ENCODE results near the gene ERC2.
A peak's percentile ranks its signal among the peaks of the same experiment; 100 is the strongest.
"Not testable (repeated sequence)": the region's sequence is repeated elsewhere in the genome, so short reads cannot be mapped to it uniquely, and the experiment has no call there.

Gene ERC2

DNA sequence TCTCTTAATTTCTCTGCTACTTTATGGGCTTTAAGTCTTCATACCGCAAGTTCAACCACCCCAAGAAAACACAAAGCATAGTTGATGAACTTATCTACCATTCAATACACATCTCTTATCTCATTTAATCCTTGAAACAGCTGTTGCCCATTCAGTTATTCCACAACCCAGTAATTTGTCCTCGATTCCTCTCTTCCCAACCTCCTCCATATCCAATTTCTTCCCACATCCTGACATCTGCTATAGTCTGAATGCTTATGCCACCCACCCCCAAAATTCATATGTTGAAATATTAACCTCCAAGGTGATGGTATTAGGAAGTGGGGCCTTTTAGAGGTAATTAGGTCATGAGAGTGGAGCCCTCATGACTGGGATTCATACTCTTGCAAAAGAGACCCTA lies 345.4 kb downstream of the ERC2 start:
- no peak for DNase-seq (ENCODE audit: low read depth)

GRCh38 chr3:56121716-56122115 lies 346.6 kb downstream of the ERC2 start:
- DNase-seq (ENCODE audit: low read depth), result no peak

GRCh38 chr3:56119575-56120349 lies 348.5 kb downstream of the ERC2 start:
- DNase-seq (ENCODE audit: low read depth), result peak; percentile 93

DNA sequence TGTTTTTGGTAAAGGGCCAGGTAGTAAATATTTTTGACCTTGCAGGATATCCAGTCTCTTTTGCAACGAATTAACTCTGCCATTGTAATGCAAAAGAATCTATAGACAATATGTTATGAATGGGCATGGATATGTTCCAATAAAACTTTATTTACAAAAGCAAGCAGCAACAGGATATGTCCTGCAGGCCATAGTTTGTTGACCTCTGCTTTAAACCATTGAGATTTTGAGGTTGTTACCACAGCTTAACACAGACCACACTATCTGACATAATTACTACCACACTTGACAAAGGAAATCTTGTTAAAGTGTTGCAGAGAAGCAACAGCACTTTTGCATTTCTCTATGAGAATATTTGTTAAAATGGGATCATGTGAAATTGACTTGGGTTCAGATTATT lies 349.3 kb downstream of the ERC2 start:
- DNase-seq (ENCODE audit: low read depth), result peak; percentile 81

- DNase-seq (ENCODE audit: low read depth), result no peak
Measured at GRCh38 chr3:56115698-56116097, 352.6 kb downstream of the ERC2 start.

DNA sequence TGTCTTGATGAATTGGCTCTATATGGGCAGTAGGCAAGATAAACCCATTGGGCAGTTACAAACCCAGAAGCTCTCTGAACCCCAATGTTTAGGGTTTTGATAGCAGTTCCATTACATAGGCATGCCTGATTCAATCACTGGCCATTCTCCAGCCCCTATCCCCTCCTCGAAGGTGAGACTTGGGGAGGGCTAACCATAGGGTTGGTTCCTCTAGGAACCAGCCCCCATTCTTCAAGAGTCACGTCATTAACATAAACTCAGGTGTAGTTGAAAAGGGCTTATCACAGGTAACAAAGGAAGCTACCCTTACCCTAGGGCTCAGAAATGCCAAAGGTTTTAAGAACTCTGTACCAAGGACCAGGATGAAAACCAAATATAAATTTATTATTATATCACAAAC lies 353.1 kb downstream of the ERC2 start:
- no peak for DNase-seq (ENCODE audit: low read depth)

DNA sequence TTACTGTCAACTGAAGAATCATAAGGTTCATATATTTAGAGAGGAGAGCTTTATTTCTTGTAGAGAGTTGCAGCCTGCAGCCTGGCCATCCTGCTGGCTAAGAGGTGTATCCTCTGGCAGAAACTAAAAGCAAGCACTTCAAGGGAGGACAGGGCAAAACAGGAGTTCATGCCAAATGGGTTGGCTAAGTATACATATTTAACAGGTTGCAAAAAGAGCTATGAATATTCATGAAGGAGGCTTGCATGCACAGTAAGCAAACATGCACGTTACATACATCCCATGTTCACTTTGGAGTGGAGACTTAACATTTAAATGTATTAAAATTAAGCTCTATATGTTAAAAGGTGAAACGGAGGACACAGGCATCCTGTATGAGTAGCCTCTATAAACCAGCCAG lies 354.4 kb downstream of the ERC2 start:
- DNase-seq (ENCODE audit: low read depth), result no peak

DNA sequence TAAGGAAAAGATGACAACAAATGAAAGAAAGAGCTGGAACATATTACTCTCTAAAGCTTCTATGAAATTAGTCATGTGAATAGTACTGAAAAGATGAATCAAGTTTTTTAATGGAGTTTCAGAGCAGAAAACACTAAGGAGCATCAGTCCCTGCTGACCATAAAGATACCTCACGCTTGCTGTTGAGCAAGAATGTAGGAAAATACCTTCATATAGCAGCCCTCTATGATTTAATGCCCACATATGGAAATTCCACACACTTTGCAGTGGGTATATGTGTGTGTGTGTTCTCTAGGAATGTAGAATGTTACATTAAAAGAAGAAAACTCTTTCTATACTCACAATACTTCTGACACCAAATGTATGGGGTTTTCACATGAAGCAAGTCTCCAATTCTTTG lies 355.0 kb downstream of the ERC2 start:
- no peak for DNase-seq (ENCODE audit: low read depth)

GRCh38 chr3:56111606-56112304 lies 356.5 kb downstream of the ERC2 start:
- DNase-seq (ENCODE audit: low read depth), result peak; percentile 97

DNA sequence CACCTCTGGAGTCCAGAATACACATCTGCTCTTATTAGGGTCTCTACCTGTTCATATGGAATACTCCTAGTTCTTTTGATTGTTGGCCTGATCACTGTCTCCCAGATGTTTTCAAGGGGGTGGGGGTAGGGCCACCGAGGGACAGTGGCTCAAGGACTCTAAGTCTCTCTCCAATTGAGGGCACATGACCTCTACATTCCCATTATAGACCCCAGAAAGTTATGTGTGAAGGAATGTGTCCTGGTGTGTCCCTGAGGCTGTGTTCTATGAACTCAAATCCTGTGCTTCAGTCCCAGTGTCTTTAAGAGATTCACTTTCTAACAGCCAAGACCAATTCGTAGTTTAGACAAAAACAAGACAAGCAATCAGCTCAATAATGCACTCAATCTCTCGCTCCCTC lies 357.4 kb downstream of the ERC2 start:
- DNase-seq (ENCODE audit: low read depth), result peak; percentile 1

DNA sequence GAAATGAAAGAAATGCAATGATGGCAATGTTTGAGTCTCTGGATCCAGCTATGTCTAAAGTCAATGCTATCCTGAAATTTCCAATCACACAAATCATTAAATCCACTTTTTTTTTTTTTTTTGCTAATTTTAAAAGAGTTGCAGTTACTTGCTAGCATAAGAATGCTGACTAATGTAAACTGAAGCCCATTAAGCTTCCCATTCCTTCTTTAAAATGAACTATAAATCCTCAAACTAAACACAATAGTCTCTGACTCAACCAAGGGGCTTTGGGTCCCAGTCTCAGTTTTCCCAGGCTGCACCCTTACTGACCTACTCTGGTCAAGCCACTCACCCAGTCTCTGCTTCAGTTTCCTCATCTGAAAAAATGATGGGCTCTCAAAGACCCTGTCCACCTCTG lies 361.1 kb downstream of the ERC2 start:
- no peak for DNase-seq (ENCODE audit: low read depth)

DNA sequence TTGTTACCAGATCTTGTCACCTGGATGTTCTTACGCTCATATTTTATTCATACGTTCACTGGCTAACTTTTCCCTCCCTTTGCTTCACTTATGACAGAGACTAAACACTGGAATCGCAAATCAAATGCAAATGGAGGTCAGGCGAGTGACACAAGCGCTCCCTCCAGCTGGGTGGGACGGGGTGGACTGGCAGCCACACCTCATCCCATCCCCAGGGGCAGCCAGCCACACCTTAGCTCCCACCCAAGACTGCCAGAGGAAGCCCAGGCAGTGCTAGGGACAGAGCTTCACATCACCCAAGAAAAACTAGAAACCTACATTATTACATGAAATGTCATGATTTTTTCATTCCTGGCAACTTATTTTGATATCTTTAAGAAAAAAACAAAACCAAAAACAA lies 366.2 kb downstream of the ERC2 start:
- DNase-seq (ENCODE audit: low read depth), result no peak

GRCh38 chr3:56101576-56101975 lies 366.7 kb downstream of the ERC2 start:
- no peak for DNase-seq (ENCODE audit: low read depth)

DNA sequence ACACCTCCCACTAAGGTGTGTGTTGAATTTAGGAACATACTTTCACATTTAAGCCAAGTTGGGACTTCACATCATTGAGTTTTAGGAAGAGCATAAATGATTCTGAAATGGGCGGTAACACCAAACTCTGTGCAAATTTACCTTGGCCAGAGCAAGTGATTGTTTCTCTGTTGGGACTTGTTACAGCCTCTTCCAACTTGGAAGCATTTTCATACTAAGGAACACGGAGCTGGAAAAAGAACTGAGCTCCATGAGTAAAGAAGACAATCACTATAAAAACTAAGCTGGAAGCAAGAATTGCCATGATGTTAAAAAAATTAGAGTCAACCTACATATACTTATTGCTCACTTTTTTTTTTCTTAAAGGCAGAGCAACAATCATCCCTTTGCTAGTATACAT lies 371.3 kb downstream of the ERC2 start:
- no peak for DNase-seq (ENCODE audit: low read depth)

DNA sequence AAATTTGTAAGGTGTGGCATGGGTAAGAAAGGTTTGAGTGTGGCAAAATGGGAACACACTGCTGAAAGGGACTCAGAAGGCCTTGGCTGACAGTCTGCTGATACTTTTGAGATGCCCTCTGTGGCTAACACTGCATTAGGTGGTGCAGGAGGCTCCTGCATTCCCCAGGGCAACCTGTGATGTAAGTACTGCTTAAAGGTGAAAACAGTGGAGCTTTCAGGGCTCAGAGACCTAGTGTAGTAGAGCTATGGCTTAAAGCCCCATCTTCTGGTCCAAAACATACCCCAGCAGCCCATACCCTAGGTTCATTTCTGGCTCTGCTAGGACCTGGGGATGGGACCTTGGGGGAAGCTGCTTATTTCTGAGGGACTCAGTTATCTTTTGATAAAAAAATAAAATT lies 374.1 kb downstream of the ERC2 start:
- DNase-seq (ENCODE audit: low read depth), result no peak

DNA sequence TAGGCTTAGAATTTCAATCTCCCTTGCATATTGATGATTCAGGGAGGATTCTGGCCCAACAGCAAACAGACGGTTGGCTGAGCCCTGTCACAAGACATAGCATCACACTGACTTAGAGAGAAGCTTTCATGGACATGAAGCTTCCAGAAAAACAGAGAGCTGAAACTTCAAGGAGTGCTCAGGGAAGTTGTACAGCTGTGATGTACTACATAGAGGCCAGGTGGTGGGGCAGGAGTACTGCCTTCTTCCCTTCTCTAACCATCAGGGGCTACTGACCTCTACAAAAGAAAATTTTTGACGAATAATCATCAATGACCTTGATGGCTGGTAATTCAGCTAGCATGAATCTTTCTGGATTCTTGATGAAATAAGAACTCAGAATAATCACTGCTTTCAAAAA lies 378.5 kb downstream of the ERC2 start:
- no peak for DNase-seq (ENCODE audit: low read depth)

DNA sequence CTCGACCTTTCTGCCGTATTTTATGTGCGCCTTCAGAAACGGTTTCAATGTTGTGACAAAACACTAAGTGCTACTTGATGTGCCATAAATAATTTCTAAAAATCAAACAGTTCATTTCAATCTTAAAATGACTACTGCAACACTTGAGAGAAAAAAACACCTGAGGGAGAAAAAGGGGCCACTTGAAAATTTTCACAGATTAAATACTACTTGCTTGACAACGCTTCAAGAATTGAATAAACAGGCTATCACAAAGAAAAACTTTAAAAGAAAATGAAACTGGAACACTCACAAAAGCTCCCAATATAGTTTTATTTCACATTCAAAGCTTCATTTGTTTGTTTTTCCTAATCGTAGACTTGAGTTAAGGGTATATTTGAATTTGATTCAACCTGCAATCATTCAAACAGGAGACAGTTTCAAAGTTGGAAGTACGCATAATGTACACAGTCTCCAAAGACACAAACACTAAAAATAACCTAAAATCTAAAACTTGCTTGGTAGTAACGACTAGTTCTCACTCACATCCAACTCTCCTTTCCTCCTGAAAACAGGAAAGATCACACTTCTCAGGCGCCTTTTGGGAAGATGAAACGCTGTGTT lies 380.7 kb downstream of the ERC2 start:
- no peak for DNase-seq (ENCODE audit: low read depth)

DNA sequence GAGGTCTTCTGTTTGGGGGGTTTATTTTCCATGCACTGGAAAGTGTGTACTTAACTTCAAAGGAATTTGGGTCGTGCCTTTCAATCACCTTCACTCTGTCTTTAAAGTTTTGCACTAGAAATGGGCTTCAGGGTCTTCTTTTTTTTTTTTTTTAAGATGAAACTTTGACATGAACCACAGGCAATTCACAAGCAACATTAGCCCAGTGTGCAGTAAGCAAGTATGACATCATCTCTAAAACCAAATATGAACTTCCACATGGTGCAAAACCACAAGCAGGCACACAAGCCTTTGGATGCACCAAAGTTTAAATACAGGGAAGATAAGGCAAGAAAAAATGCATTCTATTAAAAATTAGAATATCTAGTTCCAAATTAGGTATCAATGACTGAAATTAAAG lies 381.9 kb downstream of the ERC2 start:
- DNase-seq (ENCODE audit: low read depth), result peak; percentile 29

DNA sequence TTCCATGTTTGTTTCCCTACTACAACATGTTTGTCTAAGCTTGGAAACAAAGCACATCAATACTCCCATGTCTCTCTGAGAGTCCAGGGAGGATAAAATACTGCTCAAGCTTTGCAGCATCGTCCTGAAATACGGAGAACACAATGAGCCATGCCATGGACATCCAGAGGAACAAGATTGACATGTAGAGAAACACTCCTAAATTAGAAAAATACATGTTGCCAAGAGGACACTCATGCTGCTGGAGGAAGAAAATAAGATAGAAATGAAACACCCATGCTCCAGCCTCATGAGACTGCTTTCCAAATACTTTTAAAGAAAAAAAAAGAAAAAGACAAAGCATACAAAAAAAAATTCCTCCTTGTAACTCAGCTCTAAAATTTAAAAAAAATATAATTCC lies 387.0 kb downstream of the ERC2 start:
- DNase-seq (ENCODE audit: low read depth), result no peak

DNA sequence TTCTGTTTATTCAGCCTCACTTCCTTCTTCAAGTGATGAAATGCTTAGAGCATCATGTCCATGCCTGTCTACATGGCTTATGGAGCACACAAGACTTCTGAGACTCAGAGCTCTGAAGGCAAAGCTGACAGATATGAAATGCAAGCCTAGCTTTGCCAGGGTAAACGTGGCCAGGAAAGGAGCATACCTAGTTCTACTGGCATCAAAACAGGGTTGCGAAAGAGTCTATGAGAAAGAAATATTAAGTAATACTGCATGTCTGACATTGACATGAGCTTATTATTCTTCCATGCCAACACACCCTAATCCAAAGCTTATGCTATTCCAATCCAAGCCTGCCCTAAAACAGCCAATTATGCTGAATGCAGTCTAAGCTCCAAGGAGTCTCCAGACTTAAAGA lies 391.5 kb downstream of the ERC2 start:
- DNase-seq (ENCODE audit: low read depth), result peak; percentile 18

GRCh38 chr3:56075089-56075488 lies 393.2 kb downstream of the ERC2 start:
- no peak for DNase-seq (ENCODE audit: low read depth)

DNA sequence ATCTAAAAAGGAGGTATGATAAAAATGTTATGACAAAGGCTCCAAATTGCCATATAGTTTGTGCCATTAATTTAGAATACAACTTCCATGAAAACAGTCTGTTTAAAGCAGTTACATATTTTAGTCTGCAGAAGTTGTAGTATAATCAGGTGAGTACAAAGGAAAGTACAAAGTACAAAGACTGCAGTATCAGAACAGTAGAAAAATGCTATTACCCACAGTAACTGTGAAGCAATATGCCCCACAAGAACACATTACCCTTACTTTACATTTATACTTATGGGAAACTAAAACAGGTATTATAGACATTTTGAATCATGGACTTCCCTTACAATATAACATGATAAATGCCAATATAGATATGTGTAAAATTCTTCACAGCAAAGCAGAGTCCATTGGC lies 398.5 kb downstream of the ERC2 start:
- DNase-seq (ENCODE audit: low read depth), result no peak

- not testable (repeated sequence) for DNase-seq (ENCODE audit: low read depth)
Measured at GRCh38 chr3:56066405-56066804, 401.9 kb downstream of the ERC2 start.
